Measurements from ENCODE around the gene GALNT10.

GALNT10 gene

GRCh38 chr5:154375329-154376008 is 184.9 kb downstream of the GALNT10 start:
- no peak for DNase-seq (ENCODE audit: low spot score)
- no peak for FAIRE-seq

DNA sequence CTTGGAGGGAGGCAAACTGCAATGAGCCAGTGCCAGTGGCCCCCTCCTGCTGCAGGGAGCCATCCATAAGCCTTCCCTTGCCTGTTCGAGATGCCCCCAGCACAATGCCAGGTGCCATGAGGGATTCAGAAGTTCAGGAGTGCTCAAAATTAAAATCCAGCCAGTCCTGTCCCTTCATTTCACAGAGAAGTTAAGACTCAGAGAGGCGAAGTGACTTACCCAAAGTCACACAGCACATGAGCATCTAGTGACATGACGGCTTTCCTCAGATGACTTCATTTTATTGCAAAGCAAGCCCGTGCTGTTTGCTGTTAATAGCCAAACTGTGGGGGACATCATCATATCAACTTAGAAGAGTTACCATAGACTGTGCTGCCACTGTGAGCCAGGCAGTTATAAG is 185.9 kb downstream of the GALNT10 start:
- DNase-seq (ENCODE audit: low spot score) (no peak), FAIRE-seq (no peak)

DNA sequence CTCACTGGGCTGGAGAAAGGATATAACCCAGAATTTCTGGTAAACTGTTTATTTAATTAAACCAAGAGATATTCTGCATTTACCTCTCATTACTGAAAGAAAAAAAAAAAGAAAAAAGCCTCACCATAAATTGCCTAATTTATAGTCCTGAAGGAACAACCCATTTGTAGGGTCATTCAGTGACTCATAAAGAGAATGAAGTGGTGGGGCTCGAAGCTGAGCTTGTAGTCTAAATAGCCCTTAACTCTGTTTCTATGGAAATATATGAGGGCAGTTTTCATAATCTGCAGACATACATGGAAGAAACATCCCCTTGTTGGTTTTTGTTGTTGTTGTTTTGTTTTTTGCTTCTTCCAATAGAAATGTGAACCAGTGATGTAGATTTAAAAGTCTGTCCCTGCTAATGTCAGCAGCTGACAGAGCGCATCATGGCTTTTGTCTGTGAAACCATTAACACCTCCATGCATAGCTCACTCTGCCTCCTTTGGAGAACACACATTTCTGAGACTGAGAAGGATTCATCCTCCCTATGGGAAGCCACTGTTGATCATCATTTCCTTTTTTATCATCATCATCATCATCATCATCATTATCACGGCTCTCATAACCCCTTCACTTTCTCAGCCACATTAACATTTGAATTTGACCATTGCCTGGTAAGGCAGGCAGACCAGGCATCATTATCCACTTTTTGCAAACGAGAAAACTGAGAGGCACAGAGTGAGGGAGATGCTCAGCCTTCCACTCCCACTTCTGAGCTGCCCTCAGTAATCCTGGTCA is 187.4 kb downstream of the GALNT10 start:
- DNase-seq (ENCODE audit: low spot score), result no peak
- FAIRE-seq, result no peak

DNA sequence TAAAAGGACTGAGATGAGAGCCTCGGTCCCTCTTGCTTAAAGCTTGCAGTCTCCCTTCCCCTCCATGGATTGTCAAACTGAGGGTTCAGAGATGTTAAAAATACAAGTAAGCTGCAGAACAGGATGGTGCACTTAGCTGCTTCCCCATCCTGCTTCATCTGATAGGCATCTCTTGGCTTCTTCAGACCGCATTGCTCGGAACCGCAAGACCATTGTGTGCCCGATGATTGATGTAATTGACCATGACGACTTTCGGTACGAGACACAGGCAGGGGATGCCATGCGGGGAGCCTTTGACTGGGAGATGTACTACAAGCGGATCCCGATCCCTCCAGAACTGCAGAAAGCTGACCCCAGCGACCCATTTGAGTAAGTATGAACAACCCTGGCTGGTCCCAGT is 189.7 kb downstream of the GALNT10 start:
- no peak for DNase-seq (ENCODE audit: low spot score)
- no peak for FAIRE-seq

DNA sequence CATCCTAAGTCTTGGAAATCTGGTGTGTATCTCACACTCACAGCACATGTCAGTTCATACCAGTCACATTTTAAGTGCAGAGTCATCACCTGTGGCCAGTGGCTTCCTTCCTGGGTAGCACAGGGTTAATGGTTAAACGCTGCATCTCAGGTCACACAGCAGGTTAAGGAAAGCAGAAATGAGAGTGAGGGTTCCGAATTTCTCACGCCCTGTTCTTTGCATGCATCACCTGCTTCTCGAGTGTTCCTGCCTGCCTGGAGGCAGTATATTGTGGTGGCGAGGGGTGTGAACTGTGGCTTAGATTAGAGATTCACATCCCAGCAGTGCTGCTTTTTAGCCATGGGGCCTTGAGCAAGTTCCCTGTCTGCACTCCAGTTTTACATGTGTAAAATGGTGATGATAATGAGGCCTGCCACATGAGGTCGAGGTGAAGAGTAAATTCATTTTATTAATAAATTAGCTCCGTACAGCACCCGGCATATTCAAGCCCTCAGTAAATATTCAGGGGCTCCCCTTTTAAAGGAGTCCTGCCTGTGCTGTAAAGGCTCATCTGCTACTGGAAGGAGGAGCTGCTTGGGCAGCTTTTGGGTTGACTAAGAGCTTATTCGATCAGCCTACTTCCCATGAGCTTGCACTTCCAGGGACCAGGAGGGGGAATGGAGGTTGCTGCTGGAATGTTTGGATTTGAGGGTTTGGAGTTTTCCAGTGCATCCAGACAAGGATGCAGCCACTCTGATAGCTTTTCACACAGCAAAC is 194.1 kb downstream of the GALNT10 start:
- no peak for DNase-seq (ENCODE audit: low spot score)
- FAIRE-seq, result no peak

DNA sequence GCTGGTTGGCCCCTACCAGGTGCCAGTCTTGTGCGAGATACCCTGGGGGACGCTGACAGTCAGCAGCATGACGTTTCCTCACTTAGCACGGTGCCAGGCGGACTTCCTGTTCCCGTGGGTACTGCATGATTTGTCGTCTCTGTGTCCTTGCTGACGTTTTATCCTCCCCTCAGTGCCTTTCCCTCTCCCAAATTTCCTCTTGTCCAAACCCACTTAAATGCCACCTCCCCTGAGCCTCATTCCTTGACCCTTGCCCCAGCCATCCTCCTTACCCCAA is 194.6 kb downstream of the GALNT10 start:
- DNase-seq (ENCODE audit: low spot score) (no peak), FAIRE-seq (no peak)

DNA sequence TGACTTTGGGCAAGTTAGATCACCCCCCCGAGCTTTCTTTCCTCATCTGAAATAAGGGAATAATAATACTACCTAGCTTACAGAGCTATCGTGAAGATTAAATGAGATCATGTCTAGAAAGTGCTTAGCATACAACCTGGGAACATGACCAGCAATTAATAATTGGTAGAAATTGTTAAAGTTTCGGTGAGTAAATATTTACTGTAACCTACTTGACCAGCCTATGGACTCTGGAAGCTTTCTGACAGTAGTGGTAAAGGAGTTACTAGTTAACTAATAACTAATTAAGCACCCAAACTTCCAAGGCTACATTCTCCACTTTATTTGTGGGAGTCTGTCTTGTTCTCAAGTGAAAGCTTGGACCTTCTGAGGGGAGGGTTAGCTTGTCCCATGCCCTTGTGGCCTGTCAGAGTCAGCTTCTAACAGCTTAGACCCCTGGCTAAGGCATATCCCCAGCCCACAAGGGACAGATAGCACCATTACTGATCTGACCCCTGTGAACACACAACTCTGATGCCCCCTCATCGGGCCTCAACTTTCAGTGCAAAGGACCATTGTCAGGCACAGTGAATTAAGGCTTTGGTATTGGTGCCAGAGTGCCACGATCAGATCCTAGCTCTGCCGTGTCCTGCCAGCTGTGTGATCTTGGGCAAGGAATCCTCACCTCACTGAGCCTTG is 196.6 kb downstream of the GALNT10 start:
- no peak for FAIRE-seq

DNA sequence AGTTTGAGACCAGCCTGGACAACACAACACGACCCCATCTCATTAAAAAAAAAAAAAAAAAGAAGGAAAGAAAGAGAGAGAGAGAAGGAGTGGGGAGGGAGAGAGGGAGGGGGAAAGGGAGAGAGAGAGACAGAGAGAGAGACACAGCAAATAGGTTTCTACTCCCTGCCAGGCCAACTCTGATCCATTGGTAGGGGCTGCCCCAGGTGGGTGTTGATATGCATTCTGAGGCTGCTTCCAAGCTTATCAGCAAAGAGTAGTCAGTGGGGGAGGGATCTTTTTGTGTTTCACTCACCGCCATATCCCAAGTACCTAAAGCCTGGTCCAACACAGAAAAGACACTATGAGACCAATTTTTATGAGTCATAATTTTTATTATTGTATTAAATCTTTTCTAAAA is 198.3 kb downstream of the GALNT10 start:
- no peak for FAIRE-seq
- no peak for DNase-seq (ENCODE audit: low spot score)

More for the DNA sequence above, 196.6 kb downstream of the GALNT10 start:
- no peak for DNase-seq (ENCODE audit: low spot score)

GRCh38 chr5:154390096-154390495 is 199.6 kb downstream of the GALNT10 start:
- FAIRE-seq (no peak), DNase-seq (ENCODE audit: low spot score) (no peak)

DNA sequence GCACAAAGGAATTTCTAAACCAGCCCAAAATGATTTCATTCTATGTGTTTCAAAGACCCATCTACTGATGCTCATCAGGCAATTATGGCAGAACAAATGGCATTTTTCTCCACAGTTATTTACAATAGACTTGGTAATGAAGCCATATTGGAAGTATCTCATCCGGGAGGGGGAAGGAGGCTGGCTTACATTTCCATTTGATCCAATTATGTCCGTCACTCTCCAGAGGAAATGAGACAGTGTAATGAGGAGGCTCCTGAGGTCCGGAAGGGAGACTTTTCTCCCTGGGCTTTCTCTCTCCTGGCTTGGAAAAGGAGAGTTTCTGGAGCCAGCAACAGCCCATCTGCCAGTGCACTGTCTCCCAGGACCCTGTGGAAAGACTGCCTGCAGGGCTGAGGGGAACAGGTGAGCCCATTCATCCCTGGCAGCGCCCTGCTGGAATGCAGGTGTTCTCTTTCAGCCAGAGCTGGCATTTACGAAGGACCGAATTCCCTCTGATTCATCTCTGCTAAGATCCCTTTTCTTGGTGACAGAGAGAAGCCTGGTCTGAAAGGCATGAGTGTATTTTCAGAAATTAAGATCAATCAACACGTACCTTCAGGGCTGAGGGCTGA is 200.3 kb downstream of the GALNT10 start:
- no peak for DNase-seq (ENCODE audit: low spot score)
- no peak for FAIRE-seq

DNA sequence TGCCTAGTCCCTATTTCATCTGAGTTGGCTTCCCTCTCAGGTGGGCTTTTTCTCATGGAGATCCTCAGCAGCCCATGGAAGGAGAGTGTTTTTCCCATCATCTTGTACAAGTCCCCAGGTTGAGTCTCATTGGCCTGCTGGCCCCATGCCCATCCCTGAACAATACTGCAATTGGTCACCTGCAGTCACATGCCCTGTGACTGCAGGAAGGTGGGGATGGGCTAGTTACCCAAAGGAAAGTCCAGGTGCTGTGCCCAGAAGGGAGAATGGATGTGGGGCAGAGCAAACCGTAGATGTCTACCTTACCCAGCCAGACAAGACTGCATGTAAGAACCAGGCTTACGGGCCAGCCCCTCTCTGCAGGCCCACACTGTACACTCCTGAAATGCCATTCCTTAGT is 201.3 kb downstream of the GALNT10 start:
- DNase-seq (ENCODE audit: low spot score), result no peak
- FAIRE-seq, result no peak

DNA sequence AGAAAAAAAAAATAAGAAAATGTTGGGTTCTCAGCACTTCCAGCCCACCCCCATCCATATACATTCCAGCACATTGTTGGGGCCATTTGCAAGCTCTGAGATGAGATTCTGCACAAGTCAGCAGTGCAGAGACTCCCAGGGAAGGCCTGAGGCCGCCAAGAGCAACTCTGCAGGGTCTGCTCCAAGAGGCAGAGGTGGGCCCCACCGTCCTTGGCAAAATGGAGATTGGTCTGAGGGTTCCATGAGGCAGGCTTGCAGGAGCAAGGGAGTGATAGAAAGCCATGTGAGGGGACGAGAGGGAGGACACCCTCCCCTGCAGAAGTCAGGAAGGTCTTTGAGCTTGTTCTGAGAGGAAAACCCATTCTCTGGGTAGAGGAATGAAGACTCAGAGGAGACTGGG is 203.3 kb downstream of the GALNT10 start:
- FAIRE-seq (no peak), DNase-seq (ENCODE audit: low spot score) (no peak)

DNA sequence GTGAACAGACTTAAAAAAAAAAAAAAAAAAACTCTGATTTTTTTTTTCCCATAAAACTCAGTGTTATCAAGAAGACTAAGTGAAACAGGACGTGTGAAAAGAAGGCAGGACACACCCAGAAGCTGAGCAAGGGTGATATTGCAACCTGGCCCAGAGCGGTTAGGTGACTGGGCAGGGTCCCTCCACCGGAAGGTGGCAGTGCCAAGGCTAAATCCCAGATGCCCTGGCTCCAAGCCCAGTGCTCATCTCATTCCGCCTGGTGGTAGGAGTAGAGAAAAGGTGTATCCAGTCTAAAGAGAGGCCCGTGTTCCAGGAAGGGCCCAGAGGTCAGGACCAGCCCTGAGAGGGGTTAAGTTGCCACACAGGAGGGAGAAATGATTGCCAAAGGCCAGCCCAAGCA is 203.8 kb downstream of the GALNT10 start:
- DNase-seq (ENCODE audit: low spot score) (no peak), FAIRE-seq (no peak)

- FAIRE-seq, result no peak
- DNase-seq (ENCODE audit: low spot score), result no peak
These were observed 205.0 kb downstream of the GALNT10 start for GRCh38 chr5:154395407-154396106.

DNA sequence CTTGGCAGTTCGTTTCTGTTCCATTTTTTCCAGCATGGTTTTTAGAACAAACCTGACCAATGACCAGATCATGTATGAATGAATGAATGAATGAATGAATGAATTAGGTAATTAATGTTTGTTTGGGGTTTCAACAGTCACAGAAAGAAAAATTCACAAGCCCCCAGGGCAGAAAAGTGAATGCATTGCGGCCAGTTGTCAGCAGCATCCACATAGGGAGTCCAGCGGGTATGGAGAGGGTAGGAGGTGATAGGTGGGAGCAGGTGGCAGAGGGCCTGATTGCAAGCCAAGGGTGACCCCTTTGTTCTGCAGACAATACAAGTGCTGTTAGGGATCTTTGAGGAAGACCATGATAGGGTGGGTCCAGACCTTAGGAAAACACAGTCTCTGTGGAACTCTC is 205.6 kb downstream of the GALNT10 start:
- FAIRE-seq (no peak), DNase-seq (ENCODE audit: low spot score) (no peak)

GRCh38 chr5:154397652-154398406 is 207.3 kb downstream of the GALNT10 start:
- FAIRE-seq, result no peak
- no peak for DNase-seq (ENCODE audit: low spot score)

- FAIRE-seq (no peak), DNase-seq (ENCODE audit: low spot score) (no peak)
These were observed 210.1 kb downstream of the GALNT10 start for GRCh38 chr5:154400678-154401077.

- DNase-seq (ENCODE audit: low spot score), result no peak
- FAIRE-seq, result no peak
These were observed 210.8 kb downstream of the GALNT10 start for GRCh38 chr5:154401355-154401754.

- FAIRE-seq (no peak), DNase-seq (ENCODE audit: low spot score) (no peak)
These were observed 211.4 kb downstream of the GALNT10 start for GRCh38 chr5:154401931-154402330.

DNA sequence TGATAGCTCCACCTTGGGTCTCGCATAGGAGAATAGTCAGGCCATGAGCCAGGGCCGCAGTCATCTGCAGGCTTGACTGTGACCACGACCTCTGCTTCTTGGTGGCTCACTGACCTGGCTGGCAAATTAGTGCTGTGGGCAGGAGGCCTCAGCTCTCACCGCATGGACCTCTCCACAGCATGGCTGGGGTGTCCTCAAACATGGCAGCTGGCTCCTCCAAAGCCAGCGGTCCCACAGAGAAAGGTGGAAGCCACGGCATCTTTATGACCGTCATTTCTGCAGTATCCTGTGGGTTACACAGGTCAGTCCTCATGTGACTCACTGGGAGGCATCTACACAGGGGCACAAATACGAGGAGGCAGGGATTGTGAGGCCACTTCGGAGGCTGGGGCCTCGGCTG is 212.1 kb downstream of the GALNT10 start:
- peak; percentile 7 for DNase-seq (ENCODE audit: low spot score)
- FAIRE-seq, result no peak

Data from RCC 7860 (cell line).